PC-9 (cell line): ENCODE data around the gene RNF180.

Experiments used
- CTCF ChIP-seq: fragments of 200-600 bp; sonication (generic); conservative IDR thresholded peaks from 2 replicates; pipeline ENCODE4 v1.6.1; 2017; ENCODE audit warnings: mixed run types, antibody characterized with exemption, mild to moderate bottlenecking, moderate library complexity
- EZH2 ChIP-seq: fragments of 200-600 bp; sonication (generic); IDR thresholded peaks from 2 replicates; pipeline ENCODE4 v1.8.0; 2017; ENCODE audit warnings: antibody characterized with exemption, low read depth

- TF ChIP-seq CTCF = no peak
- TF ChIP-seq EZH2 = no peak
Observed at GRCh38 chr5:64180661-64181343, 15.2 kb downstream of the RNF180 start.
